Colon (tissue), 2 donors: ENCODE data around the gene ATF6B.
"Not testable (repeated sequence)": the region's sequence is repeated elsewhere in the genome, so short reads cannot be mapped to it uniquely, and the experiment has no call there.

Source experiments
- FAIRE-seq: peaks from 2 replicates; lab custom pipeline; 2012; peaks lifted over from hg19 to GRCh38; lab: Jason Lieb, UNC
- donor health status: control.
- donor health status: control.

Gene ATF6B

GRCh38 chr6:32081168-32081990 lies 46.7 kb downstream of the ATF6B start:
- no peak for FAIRE-seq

GRCh38 chr6:32079566-32080290 lies 48.3 kb downstream of the ATF6B start:
- no peak for FAIRE-seq

GRCh38 chr6:32076321-32076809 lies 51.7 kb downstream of the ATF6B start:
- FAIRE-seq: no peak

- no peak for FAIRE-seq
Measured at GRCh38 chr6:32075781-32076180, 52.3 kb downstream of the ATF6B start.

GRCh38 chr6:32074996-32075532 lies 53.0 kb downstream of the ATF6B start:
- no peak for FAIRE-seq

- FAIRE-seq: no peak
Measured at GRCh38 chr6:32073613-32074012, 54.4 kb downstream of the ATF6B start.

GRCh38 chr6:32073101-32073500 lies 54.9 kb downstream of the ATF6B start:
- no peak for FAIRE-seq

GRCh38 chr6:32070814-32071543 lies 57.1 kb downstream of the ATF6B start:
- no peak for FAIRE-seq

- no peak for FAIRE-seq
Measured at GRCh38 chr6:32069878-32070515, 58.0 kb downstream of the ATF6B start.

GRCh38 chr6:32069460-32069859 lies 58.6 kb downstream of the ATF6B start:
- FAIRE-seq: no peak

- no peak for FAIRE-seq
Measured at GRCh38 chr6:32068867-32069266, 59.2 kb downstream of the ATF6B start.

GRCh38 chr6:32068315-32068714 lies 59.7 kb downstream of the ATF6B start:
- FAIRE-seq: not testable (repeated sequence)

- FAIRE-seq: not testable (repeated sequence)
Measured at GRCh38 chr6:32067521-32067920, 60.5 kb downstream of the ATF6B start.
